GM12801 (cell line): ENCODE results near the gene SLC22A2.

Experiments used
- CTCF ChIP-seq: IDR thresholded peaks from one replicate; pipeline ENCODE4 v1.5.1; 2011; ENCODE audit warnings: control low read depth; ENCODE audit not compliant: insufficient read length; ENCODE audit errors: extremely low read depth

SLC22A2 gene

GRCh38 chr6:160297310-160297709, 38.7 kb upstream of the SLC22A2 start:
- TF ChIP-seq CTCF: no peak

GRCh38 chr6:160293844-160294243, 35.2 kb upstream of the SLC22A2 start:
- no peak for TF ChIP-seq CTCF

GRCh38 chr6:160285541-160286105, 27.0 kb upstream of the SLC22A2 start:
- TF ChIP-seq CTCF: no peak

- TF ChIP-seq CTCF: no peak
Measured at GRCh38 chr6:160284575-160284974, 26.0 kb upstream of the SLC22A2 start.

GRCh38 chr6:160282444-160282843, 23.8 kb upstream of the SLC22A2 start:
- no peak for TF ChIP-seq CTCF

- no peak for TF ChIP-seq CTCF
Measured at GRCh38 chr6:160279850-160280249, 21.2 kb upstream of the SLC22A2 start.

GRCh38 chr6:160278786-160279310, 20.2 kb upstream of the SLC22A2 start:
- no peak for TF ChIP-seq CTCF
